Activated naive CD4-positive, alpha-beta T cell (primary cell): Measurements from ENCODE around the gene CLIP4.

Experiments
- DNase-seq, 4 experiments: peaks; one replicate each; lab custom pipeline; 2025; lab: John Stamatoyannopoulos, UW

CLIP4 gene

GRCh38 chr2:29222381-29223179 is 107.4 kb downstream of the CLIP4 start:
- DNase-seq: no peak

DNA sequence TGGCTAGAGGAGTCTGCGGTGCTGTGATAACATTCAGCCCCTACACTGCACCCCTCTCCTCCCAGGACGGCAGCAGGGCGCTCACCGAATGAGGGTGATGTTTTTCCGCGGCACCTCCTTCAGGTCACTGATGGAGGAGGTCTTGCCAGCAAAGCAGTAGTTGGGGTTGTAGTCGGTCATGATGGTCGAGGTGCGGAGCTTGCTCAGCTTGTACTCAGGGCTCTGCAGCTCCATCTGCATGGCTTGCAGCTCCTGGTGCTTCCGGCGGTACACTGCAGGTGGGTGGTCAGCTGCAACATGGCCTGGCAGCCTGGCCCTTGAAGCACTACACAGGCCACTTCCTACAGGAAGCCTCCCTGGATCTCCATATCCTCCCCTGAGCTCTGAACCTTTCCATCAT is 108.0 kb downstream of the CLIP4 start:
- no peak for DNase-seq

- DNase-seq: no peak
Measured at GRCh38 chr2:29223851-29224692, 108.9 kb downstream of the CLIP4 start.

- no peak for DNase-seq
Measured at GRCh38 chr2:29224693-29225551, 109.7 kb downstream of the CLIP4 start.

- no peak for DNase-seq
Measured at GRCh38 chr2:29225814-29226213, 110.6 kb downstream of the CLIP4 start.

DNA sequence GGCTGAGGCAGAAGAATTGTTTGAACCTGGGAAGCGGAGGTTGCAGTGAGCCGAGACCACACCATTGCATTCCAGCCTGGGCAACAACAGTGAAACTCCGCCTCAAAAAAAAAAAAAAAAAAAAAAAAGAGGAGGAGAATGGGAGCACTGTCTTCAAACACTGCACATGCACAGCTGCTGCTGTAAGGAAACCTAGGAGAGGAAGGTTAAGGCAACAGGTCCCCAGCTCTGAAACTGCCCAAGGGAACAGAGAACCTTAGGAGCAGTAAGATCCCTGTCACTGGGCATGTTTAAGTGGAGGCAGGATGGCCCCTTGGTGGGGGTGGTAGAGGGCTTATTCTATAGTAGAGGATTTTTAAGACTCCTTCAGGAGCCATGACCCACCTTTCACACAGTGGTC is 111.2 kb downstream of the CLIP4 start:
- no peak for DNase-seq

GRCh38 chr2:29226808-29227207 is 111.6 kb downstream of the CLIP4 start:
- DNase-seq: no peak

DNA sequence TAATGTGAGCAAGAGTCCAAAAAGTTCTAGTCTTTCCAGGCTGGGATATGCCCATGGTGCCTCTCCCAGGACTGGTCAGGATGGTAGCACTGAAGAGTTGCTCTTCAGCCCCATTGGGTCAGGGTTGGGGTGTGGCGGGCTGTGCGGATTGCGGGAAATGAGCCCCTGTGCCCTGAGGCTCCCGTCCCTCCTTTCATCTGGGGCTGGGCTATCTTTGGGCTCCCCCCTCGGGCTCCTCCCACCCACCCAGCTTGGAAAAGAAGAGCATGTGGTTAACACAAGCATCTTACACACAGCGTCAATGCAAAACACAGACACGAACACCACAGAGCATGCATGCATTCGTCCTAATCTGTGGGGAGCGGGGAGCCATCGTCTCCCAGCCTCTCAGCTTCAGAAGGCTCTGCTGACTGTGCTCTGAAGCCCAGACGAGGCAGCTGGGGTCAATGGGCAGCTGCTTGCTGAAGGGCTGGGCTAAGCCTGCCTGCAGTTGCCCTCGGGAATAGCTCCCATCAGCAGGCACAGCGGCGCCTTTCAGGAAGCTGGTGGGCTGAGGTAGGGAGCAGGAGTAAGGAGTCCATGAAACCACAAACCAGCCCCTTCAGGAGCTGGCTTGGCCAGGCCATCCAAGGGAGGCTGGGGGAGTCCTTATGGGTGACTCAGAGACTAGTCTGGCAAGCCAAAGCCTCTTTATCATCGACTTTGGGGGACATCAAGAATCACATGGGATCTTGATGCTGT is 112.9 kb downstream of the CLIP4 start:
- no peak for DNase-seq

DNA sequence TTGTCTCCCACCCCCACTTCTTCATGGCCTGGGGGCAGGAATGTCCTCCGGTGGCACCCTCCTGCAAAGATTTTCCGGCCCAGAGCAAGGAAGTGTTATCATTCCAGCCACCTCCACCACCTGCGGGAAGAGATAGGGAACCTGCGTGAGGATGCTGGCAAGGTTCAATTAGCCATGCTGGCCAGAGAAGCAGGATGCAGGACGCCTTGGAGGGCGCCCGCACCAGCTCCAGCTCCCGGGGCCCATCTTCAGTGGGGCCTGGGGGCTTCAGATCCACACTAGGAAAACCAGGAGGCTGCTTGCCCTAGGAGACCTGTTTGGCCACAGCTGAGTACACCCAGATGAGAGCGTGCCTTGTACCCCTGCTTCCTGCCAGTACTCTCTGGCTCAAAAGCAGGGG is 113.7 kb downstream of the CLIP4 start:
- no peak for DNase-seq

GRCh38 chr2:29229640-29230039 is 114.4 kb downstream of the CLIP4 start:
- no peak for DNase-seq

GRCh38 chr2:29232041-29232440 is 116.8 kb downstream of the CLIP4 start:
- no peak for DNase-seq

DNA sequence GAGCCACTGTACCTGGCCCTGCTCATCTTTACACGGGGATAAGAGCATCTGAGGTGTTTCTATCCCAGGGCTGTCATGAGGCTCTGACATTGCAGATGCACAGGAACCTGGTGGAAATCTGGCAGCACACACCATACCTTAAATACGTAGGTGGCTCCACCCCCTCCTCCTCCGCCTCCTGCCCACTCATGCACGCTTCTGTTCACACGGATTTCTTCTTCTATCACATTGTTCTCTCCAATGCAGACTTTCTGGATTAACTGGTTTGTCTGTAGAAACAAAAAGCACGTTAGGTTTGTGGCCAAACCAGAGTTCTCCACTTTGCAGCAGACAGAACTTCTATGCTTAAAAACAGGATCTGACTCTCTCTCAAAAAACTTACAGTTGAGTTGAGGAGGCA is 118.2 kb downstream of the CLIP4 start:
- no peak for DNase-seq

- no peak for DNase-seq
Measured at GRCh38 chr2:29235411-29235810, 120.2 kb downstream of the CLIP4 start.

DNA sequence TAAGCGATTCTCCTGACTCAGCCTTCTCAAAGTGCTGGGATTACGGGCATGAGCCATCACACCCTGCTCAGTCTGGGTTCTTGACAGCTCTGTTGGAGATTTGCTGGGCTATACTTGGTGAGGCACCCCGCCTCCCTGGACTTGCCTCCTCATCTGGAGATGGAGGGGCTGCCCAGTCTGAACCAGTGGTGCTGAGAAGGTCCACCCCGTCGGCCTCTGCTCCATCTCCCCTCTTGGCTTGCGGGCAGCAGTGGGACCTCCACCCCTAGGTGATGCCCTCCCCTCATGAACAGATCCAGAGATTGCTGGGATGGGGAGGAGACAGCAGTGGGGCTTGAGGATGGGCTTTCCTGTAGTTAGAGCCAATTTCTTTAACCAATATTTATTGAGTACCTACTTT is 120.9 kb downstream of the CLIP4 start:
- DNase-seq: no peak

DNA sequence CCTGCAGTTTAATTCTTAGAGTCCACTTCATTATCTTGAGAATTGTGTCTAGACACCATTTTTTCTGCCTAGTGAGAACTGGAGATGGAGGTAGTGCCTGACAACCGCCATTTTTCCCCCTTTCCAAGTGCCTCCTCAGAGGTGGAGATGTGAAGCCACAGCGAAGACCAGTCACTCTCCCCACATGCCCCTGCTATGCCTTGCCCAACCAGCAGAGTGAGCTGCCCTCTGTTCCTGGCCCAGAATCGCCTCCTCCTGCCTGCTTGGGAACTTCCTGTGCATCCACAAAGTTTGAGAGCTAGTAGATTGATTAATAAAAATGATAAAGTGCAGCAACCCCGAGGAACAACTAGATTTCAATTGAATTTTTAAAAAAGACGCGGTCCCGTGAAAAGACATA is 123.3 kb downstream of the CLIP4 start:
- DNase-seq: no peak
